NK-92 treated with Interleukin-12 subunit alpha and Interleukin-12 subunit beta, amount 100 ng/mL, for 24 hours (cell line): Measurements from ENCODE around the gene GJB1.
"Not testable (repeated sequence)": the region's sequence is repeated elsewhere in the genome, so short reads cannot be mapped to it uniquely, and the experiment has no call there.

Experiments
- DNase-seq: peaks from one replicate; lab custom pipeline; 2025; lab: John Stamatoyannopoulos, UW

Gene GJB1

GRCh38 chrX:71256051-71256450 lies 33.0 kb downstream of the GJB1 start:
- DNase-seq = no peak

GRCh38 chrX:71256856-71257255 lies 33.8 kb downstream of the GJB1 start:
- no peak for DNase-seq

- DNase-seq = not testable (repeated sequence)
These were observed 45.6 kb downstream of the GJB1 start for GRCh38 chrX:71268624-71269023.

- DNase-seq = no peak
These were observed 46.9 kb downstream of the GJB1 start for GRCh38 chrX:71269801-71270395.

GRCh38 chrX:71272313-71272712 lies 49.3 kb downstream of the GJB1 start:
- DNase-seq = not testable (repeated sequence)
